Measurements from ENCODE around the gene PGM1.

DNA sequence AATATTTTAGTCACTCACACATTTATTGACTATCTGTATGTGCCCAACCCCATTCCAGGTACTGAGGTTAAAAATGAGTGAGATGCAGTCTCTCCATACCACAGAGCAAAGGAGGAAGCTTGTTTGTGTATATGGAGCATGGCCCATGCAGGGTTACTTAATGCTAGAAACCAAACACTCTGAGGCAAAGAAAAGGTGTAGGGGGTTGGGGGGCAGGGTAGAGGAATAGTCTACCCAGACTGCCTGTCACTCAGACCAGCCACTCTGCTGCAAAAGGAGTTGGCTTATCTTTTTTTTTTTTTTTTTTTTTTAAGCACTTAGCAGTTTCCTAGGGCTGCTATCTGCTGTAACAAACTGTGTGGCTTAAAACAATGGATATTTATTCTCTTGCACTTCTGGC is 19.8 kb downstream of the PGM1 start:
- TF ChIP-seq, protein P1, sequence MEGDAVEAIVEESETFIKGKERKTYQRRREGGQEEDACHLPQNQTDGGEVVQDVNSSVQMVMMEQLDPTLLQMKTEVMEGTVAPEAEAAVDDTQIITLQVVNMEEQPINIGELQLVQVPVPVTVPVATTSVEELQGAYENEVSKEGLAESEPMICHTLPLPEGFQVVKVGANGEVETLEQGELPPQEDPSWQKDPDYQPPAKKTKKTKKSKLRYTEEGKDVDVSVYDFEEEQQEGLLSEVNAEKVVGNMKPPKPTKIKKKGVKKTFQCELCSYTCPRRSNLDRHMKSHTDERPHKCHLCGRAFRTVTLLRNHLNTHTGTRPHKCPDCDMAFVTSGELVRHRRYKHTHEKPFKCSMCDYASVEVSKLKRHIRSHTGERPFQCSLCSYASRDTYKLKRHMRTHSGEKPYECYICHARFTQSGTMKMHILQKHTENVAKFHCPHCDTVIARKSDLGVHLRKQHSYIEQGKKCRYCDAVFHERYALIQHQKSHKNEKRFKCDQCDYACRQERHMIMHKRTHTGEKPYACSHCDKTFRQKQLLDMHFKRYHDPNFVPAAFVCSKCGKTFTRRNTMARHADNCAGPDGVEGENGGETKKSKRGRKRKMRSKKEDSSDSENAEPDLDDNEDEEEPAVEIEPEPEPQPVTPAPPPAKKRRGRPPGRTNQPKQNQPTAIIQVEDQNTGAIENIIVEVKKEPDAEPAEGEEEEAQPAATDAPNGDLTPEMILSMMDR (conservative IDR thresholded peaks at IDR 0.05; ENCODE audit: low read depth, low read length) = no peak
- no peak for TF ChIP-seq EZH2phosphoT487 (IDR thresholded peaks at IDR 0.05; ENCODE audit: borderline replicate concordance, low read length)
- no peak for TF ChIP-seq EZH2 (IDR thresholded peaks at IDR 0.05; ENCODE audit: low read length, unreplicated experiment)

Data from PC-3 (cell line).